Choroid plexus epithelial cell (primary cell): Measurements from ENCODE around the gene MAEL.
A peak's percentile ranks its signal among the peaks of the same experiment; 100 is the strongest.

Experiments used
- DNase-seq: peaks from one replicate; pipeline ENCODE4 v3.0.0-alpha.2; 2010; ENCODE audit warnings: low read depth
- H3K4me3 ChIP-seq: 2 replicates; pipeline ENCODE4 v1.5.1; 2011; ENCODE audit warnings: low read depth, mild to moderate bottlenecking, control low read depth, low read length, moderate library complexity
- CTCF ChIP-seq: conservative IDR thresholded peaks from 2 replicates; pipeline ENCODE4 v1.5.1; 2011; ENCODE audit warnings: low read depth, mild to moderate bottlenecking, control low read depth, inconsistent platforms, low read length, moderate library complexity

Gene MAEL

GRCh38 chr1:166988974-166989515, at the start of gene MAEL:
Gene MAEL (plus strand): TSS chr1:166989280. CDS start chr1:166989353, 73 bp downstream.
- TF ChIP-seq CTCF, result no peak
- no peak within 1 kb of the TSS for H3K4me3 ChIP-seq
- no peak for DNase-seq

GRCh38 chr1:166939741-166940375, 49.2 kb upstream of the MAEL start:
- H3K4me3 ChIP-seq, result no peak overlapping the region
- no peak for DNase-seq
- TF ChIP-seq CTCF, result no peak

GRCh38 chr1:166944186-166944967, 44.7 kb upstream of the MAEL start:
- no peak overlapping the region for H3K4me3 ChIP-seq
- TF ChIP-seq CTCF, result no peak
- DNase-seq, result peak; percentile 85

- peak overlapping the region; percentile 38 for H3K4me3 ChIP-seq
- DNase-seq, result peak; percentile 67
- TF ChIP-seq CTCF, result no peak
These were observed 41.6 kb upstream of the MAEL start for GRCh38 chr1:166947398-166948043.

GRCh38 chr1:166948856-166949350, 40.2 kb upstream of the MAEL start:
- no peak for DNase-seq
- TF ChIP-seq CTCF, result no peak
- H3K4me3 ChIP-seq, result no peak overlapping the region

- H3K4me3 ChIP-seq, result no peak overlapping the region
- no peak for DNase-seq
- TF ChIP-seq CTCF, result no peak
These were observed 38.9 kb upstream of the MAEL start for GRCh38 chr1:166950156-166950555.
